Tibial nerve (tissue), 4 donors: ENCODE data around the gene MTX3. TPM values are rescaled to one million over a fixed set of nuclear protein-coding genes. Genes with fewer than 3 reads are reported as not detected.

Experiments
- DNase-seq, 2 donors: peaks; one replicate each; pipeline ENCODE4 v3.0.0-alpha.2; 2019; ENCODE audit warnings: low spot score in 2 of 2
- H3K27ac ChIP-seq, 4 donors: fragments of 200-600 bp; sonication (generic) in 3 of 4; one replicate each; pipeline ENCODE4 v1.5.1; 2017 to 2019; ENCODE audit warnings: mild to moderate bottlenecking in 1 of 4
- H3K27me3 ChIP-seq, 2 donors: fragments of 200-600 bp; sonication (generic) in 1 of 2; one replicate each; pipeline versions ENCODE4 v1.5.1 to v1.6.0; 2017 to 2019
- H3K36me3 ChIP-seq, 3 donors: fragments of 200-600 bp; sonication (generic); one replicate each; pipeline ENCODE4 v1.5.1; 2018 to 2019
- H3K4me1 ChIP-seq, 4 donors: fragments of 200-600 bp; sonication (generic) in 3 of 4; one replicate each; pipeline ENCODE4 v1.5.1; 2017 to 2019
- H3K4me3 ChIP-seq, 4 donors: fragments of 200-600 bp; sonication (generic) in 3 of 4; one replicate each; pipeline ENCODE4 v1.5.1; 2017 to 2019; ENCODE audit warnings: mild to moderate bottlenecking in 1 of 4, moderate library complexity in 1 of 4
- H3K9me3 ChIP-seq, 4 donors: fragments of 200-600 bp; sonication (generic) in 3 of 4; one replicate each; pipeline ENCODE4 v1.5.1; 2017 to 2019
- CTCF ChIP-seq, 5 experiments: fragments of 200-600 bp in 3 of 5; fragments of 450-650 bp in 2 of 5; sonication (generic) in 3 of 5; IDR thresholded peaks; one replicate each; pipeline ENCODE4 v1.5.1; 2016 to 2019; ENCODE audit warnings: antibody characterized with exemption in 5 of 5, mild to moderate bottlenecking in 3 of 5, moderate library complexity in 2 of 5
- EP300 ChIP-seq, 2 donors: sonication (generic); formaldehyde crosslinking; IDR thresholded peaks; one replicate each; pipeline ENCODE4 v1.6.1; 2017; ENCODE audit warnings: antibody characterized with exemption in 2 of 2, mild to moderate bottlenecking in 1 of 2
- POLR2A ChIP-seq, 2 donors: fragments of 450-650 bp; IDR thresholded peaks; one replicate each; pipeline ENCODE4 v1.6.1; 2017; ENCODE audit warnings: antibody characterized with exemption in 2 of 2, mild to moderate bottlenecking in 2 of 2, moderate library complexity in 2 of 2
- WGBS, 2 donors: methylation state at CpG; one replicate each; pipeline ENCODE4 v1.1.5; 2018; 5-methylcytosine and 5-hydroxymethylcytosine counted together
- small RNA-seq: library from RNA; depleted of rRNA; stranded (forward); fragments of <200 nt; gene quantifications from one replicate; pipeline ENCODE3, GENCODE V24; 2016
- total RNA-seq, 4 donors: library from RNA; depleted of rRNA; stranded (reverse); fragments of >200 nt; gene quantifications; one replicate each; pipeline ENCODE4 v1.1.0, GENCODE V29; 2016

Gene MTX3
- total RNA-seq, 4 donors from 2014 or later: 12.0 to 20.1 (median 18.4) TPM

DNA sequence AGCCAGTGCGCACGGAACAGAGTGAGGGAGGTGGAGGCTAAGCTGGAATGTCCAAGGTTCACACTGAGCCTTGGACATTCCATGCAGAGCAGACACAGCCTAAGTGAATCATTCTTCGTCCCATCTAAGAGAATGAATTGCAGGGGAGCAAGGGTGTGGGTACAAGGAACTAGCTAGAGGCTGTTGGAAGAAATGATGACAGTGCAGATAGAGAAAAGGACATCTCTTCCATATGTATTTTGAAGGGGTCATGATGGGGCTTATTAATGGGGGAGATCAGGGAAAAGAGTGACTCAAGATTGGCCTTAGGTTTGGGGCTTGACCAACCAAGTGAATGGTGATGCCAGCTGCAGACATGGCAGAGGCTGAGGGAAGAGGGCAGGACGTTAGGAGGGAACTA, 59.2 kb downstream of the MTX3 start:
- H3K27ac ChIP-seq: no peak overlapping the region
- DNase-seq: no peak
- TF ChIP-seq POLR2A (IDR thresholded peaks at IDR 0.05) (no peak), CTCF (IDR thresholded peaks at IDR 0.05) (no peak), EP300 (IDR thresholded peaks at IDR 0.05) (no peak)
- 81 to 82% methylated on average over 4 of the region's 4 CpGs for WGBS, 2 donors
- peaks cover 0 to 4% (median 0%) of the 10 kb centered on the region in 4 donors for H3K4me1 ChIP-seq
- no peaks in the 10 kb centered on the region for H3K9me3 ChIP-seq
- no peak overlapping the region for H3K4me3 ChIP-seq
- H3K27me3 ChIP-seq: no peaks in the 10 kb centered on the region
- H3K36me3 ChIP-seq: no peaks in the 10 kb centered on the region

DNA sequence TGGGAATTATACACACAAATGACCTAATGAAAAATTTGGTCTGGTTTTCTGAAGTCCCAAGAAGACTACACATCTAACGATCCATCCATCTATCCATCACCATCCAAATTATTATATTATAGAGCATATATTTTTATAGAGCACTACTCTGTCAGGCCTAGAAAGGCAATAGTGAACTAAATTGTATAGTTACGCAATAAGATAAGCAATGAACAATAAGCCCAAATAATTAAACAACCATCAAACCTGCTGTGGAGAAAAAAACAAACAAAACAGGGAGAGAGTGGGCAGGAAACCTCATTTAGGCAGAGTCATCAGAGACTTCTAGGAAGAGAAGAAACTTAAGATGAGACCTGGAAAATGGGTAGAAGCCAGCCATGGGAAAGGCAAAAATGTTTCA, 59.7 kb downstream of the MTX3 start:
- no peak overlapping the region for H3K27ac ChIP-seq
- no peaks in the 10 kb centered on the region for H3K9me3 ChIP-seq
- H3K4me3 ChIP-seq: no peak overlapping the region
- no peak for DNase-seq
- no peaks in the 10 kb centered on the region for H3K27me3 ChIP-seq
- H3K36me3 ChIP-seq: no peaks in the 10 kb centered on the region
- WGBS, 2 donors: 96 to 100% methylated on average over 2 of the region's 2 CpGs
- H3K4me1 ChIP-seq: peaks cover 0 to 4% (median 0%) of the 10 kb centered on the region in 4 donors
- TF ChIP-seq EP300 (IDR thresholded peaks at IDR 0.05): no peak
- TF ChIP-seq CTCF (IDR thresholded peaks at IDR 0.05): no peak
- no peak for TF ChIP-seq POLR2A (IDR thresholded peaks at IDR 0.05)

DNA sequence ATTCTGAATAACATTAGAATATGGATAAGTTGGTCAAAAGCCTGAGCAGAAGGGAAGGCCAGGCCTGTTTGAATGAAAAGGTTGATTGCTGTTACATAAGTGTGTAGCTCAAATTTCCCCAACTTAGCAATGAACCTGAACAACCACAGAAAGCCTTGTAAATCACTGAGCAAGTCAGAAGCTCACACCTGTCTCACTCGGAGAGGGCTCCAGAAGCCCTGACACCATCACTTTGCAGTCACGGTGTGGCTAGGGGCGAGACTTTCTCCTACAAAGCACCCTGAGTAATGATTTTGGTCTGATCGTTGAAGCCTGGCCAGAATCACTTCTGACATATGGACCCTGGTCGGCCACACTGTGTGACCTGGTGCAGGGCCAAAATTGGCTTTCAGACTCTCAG, 62.0 kb downstream of the MTX3 start:
- H3K36me3 ChIP-seq: no peaks in the 10 kb centered on the region
- H3K4me3 ChIP-seq: no peak overlapping the region
- WGBS, 2 donors: 59 to 87% methylated on average over 5 of the region's 5 CpGs

More for the DNA sequence above, 62.0 kb downstream of the MTX3 start:
- no peaks in the 10 kb centered on the region for H3K4me1 ChIP-seq
- DNase-seq: no peak
- H3K9me3 ChIP-seq: no peaks in the 10 kb centered on the region
- H3K27me3 ChIP-seq: no peaks in the 10 kb centered on the region
- no peak overlapping the region for H3K27ac ChIP-seq
- TF ChIP-seq EP300 (IDR thresholded peaks at IDR 0.05): no peak
- no peak for TF ChIP-seq CTCF (IDR thresholded peaks at IDR 0.05)
- TF ChIP-seq POLR2A (IDR thresholded peaks at IDR 0.05): no peak

Small RNAs within 50 kb of the gene (small RNA-seq; reads per million reads assigned to genes)
- gene TRMT112P2: not detected

Other genes starting within 250 kb of the MTX3 start
- gene THBS4, start 44.1 kb upstream of the MTX3 start, total RNA-seq: 100 to 1,000 TPM in 3 of 4 donors, 10 to 100 TPM in 1; 99.0 to 376 (median 157) TPM